OCI-LY1 (cell line): Measurements from ENCODE around the gene CACNB1.

Experiments
- CTCF ChIP-seq: fragments of 200-600 bp; sonication (generic), shearing (Covaris generic); IDR thresholded peaks from 2 replicates; pipeline ENCODE4 v1.5.1; 2017; ENCODE audit warnings: mild to moderate bottlenecking, antibody characterized with exemption, low read length, moderate library complexity, mixed read lengths
- EZH2 ChIP-seq: fragments of 200-600 bp; sonication (generic), shearing (Covaris generic); IDR thresholded peaks from 2 replicates; pipeline ENCODE4 v1.8.0; 2017; ENCODE audit warnings: borderline replicate concordance, mixed run types, mild to moderate bottlenecking, antibody characterized with exemption, low read length, moderate library complexity, mixed read lengths

- TF ChIP-seq EZH2 (no peak), CTCF (no peak)
Observed at GRCh38 chr17:39213852-39214251, 16.4 kb upstream of the CACNB1 start.
